Panc1 (cell line): Measurements from ENCODE around the gene GTF2H4. TPM values are rescaled to one million over a fixed set of nuclear protein-coding genes. Genes with fewer than 3 reads are reported as not detected.
"Not testable (repeated sequence)": the region's sequence is repeated elsewhere in the genome, so short reads cannot be mapped to it uniquely, and the experiment has no call there.

ENCODE experiments used
- ATAC-seq: fragments of 200-7000 bp; cut with Tn5 transposase; 2 replicates; pipeline ENCODE4 v1.9.1; 2020; ENCODE audit warnings: mild to moderate bottlenecking, moderate library complexity
- BruUV-seq: library from RNA; stranded (reverse); fragments of 400-500 nt; replicated peaks from 2 replicates; lab custom pipeline; 2021; lab: Mats Ljungman, UMichigan
- CTCF ChIA-PET: fragments of 300-600 bp; sonication (Branson Sonifier 250); formaldehyde crosslinking; loops from one replicate; lab custom pipeline; 2022; ENCODE audit warnings: antibody characterized with exemption; lab: Charles Lee
- POLR2A ChIA-PET: fragments of 300-600 bp; sonication (Branson Sonifier 250); formaldehyde crosslinking; loops from one replicate; lab custom pipeline; 2022; ENCODE audit warnings: antibody characterized with exemption; lab: Charles Lee
- DNase-seq: peaks from one replicate; pipeline ENCODE4 v3.0.0-alpha.2; 2010; ENCODE audit warnings: low read depth, low spot score
- H3K27ac ChIP-seq: 2 replicates; pipeline ENCODE4 v1.5.1; 2011; ENCODE audit warnings: mild to moderate bottlenecking, low read length, inconsistent platforms
- H3K27me3 ChIP-seq: fragments of 200-500 bp; sonication (Bioruptor generic); 2 replicates; pipeline ENCODE4 v1.6.0; 2014; ENCODE audit warnings: low read length, inconsistent platforms; ENCODE audit not compliant: control insufficient read depth, insufficient read depth
- H3K36me3 ChIP-seq: fragments of 200-500 bp; sonication (Bioruptor generic); 2 replicates; pipeline ENCODE4 v1.5.1; 2014; ENCODE audit warnings: inconsistent platforms, mild to moderate bottlenecking, low read length, moderate library complexity; ENCODE audit not compliant: control insufficient read depth, insufficient read depth
- H3K4me1 ChIP-seq: 2 replicates; pipeline ENCODE4 v1.5.1; 2011; ENCODE audit warnings: inconsistent platforms, mild to moderate bottlenecking, low read length, moderate library complexity; ENCODE audit not compliant: control insufficient read depth, insufficient read depth
- H3K4me3 ChIP-seq, 2 experiments: 2 replicates each; pipeline ENCODE4 v1.5.1; 2011 to 2012; ENCODE audit warnings: low read depth in 2 of 2, low read length in 2 of 2, mild to moderate bottlenecking in 2 of 2, inconsistent platforms in 1 of 2, moderate library complexity in 1 of 2
- H3K9me3 ChIP-seq: fragments of 200-500 bp; sonication (Bioruptor generic); 2 replicates; pipeline ENCODE4 v1.5.1; 2014; ENCODE audit warnings: low read depth, mild to moderate bottlenecking, inconsistent platforms, low read length, moderate library complexity; ENCODE audit not compliant: control insufficient read depth, insufficient read depth
- CTCF ChIP-seq: fragments of 450-650 bp; IDR thresholded peaks from 2 replicates; pipeline ENCODE4 v1.5.1; 2017; ENCODE audit warnings: mild to moderate bottlenecking
- POLR2AphosphoS5 ChIP-seq: IDR thresholded peaks from 2 replicates; pipeline ENCODE4 v1.6.1; 2012; ENCODE audit warnings: mild to moderate bottlenecking, low read depth, low read length, moderate library complexity
- SIN3A ChIP-seq: IDR thresholded peaks from 2 replicates; pipeline ENCODE4 v1.6.1; 2012; ENCODE audit warnings: low read depth, mild to moderate bottlenecking, low read length, moderate library complexity, borderline replicate concordance; ENCODE audit not compliant: insufficient read depth
- TCF7L2 ChIP-seq: IDR thresholded peaks from 2 replicates; pipeline ENCODE4 v1.6.1; 2011; ENCODE audit warnings: mild to moderate bottlenecking, low read depth, low read length, inconsistent platforms
- in situ Hi-C: cut with HindIII; loops from 2 replicates; pipeline ENCODE4 v1.10.0; 2016; ENCODE audit warnings: low sequenced_read_pairs, low pct_unique_long_range_greater_than_20kb
- intact Hi-C: fragments of 100-400 bp; cut with micrococcal nuclease; formaldehyde crosslinking; loops from one replicate; pipeline ENCODE4 v1.10.0; 2022; ENCODE audit not compliant: unreplicated experiment
- total RNA-seq: library from RNA; stranded (reverse); gene quantifications from one replicate; pipeline ENCODE4 v1.2.1, GENCODE V29; 2021; ENCODE audit not compliant: unreplicated experiment
- TF ChIP-seq, protein P1 (sequence below), 2 experiments: IDR thresholded peaks; 2 replicates each; pipeline ENCODE4 v1.6.1; 2011 to 2012; ENCODE audit warnings: low read depth in 2 of 2, control low read depth in 1 of 2, low read length in 1 of 2, mild to moderate bottlenecking in 1 of 2, moderate library complexity in 1 of 2; ENCODE audit not compliant: insufficient read depth in 1 of 2

Gene GTF2H4
- total RNA-seq, 1 experiment from 2014 or later, result 27.5 TPM

DNA sequence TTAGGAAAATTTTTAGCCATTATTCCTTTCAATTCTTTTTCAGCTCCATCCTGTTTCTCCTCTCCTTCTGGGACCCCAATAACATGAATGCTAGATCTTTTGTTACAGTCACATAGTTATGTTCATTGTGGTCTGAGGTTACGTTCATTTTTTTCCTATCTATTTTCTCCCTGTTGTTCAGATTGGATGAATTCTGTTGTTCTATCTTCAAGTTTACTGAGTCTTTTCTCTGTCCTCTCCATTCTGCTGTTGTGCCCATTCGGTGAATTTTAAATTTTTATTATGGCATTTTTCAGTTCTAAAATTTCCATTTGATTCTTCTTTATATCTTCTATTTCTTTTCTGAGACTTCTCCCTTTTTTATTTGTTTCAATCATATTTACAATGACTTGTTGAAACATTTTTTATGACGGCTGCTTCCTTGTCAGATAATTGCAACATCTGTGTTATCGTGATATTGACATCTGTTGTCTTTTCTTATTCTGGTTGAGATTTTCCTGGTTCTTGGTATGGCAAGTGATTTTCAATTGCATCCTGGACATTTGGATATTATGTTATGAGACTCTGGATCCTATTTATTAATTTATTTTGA is 36.3 kb upstream of the GTF2H4 start:
- no TSS peak for BruUV-seq
- no peak overlapping the region for H3K27ac ChIP-seq
- H3K4me3 ChIP-seq, result no peak overlapping the region
- no peak for ATAC-seq
- TF ChIP-seq, protein P1, sequence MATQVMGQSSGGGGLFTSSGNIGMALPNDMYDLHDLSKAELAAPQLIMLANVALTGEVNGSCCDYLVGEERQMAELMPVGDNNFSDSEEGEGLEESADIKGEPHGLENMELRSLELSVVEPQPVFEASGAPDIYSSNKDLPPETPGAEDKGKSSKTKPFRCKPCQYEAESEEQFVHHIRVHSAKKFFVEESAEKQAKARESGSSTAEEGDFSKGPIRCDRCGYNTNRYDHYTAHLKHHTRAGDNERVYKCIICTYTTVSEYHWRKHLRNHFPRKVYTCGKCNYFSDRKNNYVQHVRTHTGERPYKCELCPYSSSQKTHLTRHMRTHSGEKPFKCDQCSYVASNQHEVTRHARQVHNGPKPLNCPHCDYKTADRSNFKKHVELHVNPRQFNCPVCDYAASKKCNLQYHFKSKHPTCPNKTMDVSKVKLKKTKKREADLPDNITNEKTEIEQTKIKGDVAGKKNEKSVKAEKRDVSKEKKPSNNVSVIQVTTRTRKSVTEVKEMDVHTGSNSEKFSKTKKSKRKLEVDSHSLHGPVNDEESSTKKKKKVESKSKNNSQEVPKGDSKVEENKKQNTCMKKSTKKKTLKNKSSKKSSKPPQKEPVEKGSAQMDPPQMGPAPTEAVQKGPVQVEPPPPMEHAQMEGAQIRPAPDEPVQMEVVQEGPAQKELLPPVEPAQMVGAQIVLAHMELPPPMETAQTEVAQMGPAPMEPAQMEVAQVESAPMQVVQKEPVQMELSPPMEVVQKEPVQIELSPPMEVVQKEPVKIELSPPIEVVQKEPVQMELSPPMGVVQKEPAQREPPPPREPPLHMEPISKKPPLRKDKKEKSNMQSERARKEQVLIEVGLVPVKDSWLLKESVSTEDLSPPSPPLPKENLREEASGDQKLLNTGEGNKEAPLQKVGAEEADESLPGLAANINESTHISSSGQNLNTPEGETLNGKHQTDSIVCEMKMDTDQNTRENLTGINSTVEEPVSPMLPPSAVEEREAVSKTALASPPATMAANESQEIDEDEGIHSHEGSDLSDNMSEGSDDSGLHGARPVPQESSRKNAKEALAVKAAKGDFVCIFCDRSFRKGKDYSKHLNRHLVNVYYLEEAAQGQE (IDR thresholded peaks at IDR 0.05; ENCODE audit: insufficient read depth in 1 of 2, low read depth in 2 of 2, low read length in 1 of 2), result no peak
- TF ChIP-seq CTCF (no peak), SIN3A (no peak), TCF7L2 (no peak)
- ChIA-PET POLR2A (no interaction called here), CTCF (no interaction called here)
- no peaks in the 10 kb centered on the region; the same call in 1 of the 2 replicates for H3K9me3 ChIP-seq
- H3K27me3 ChIP-seq, result no peaks in the 10 kb centered on the region
- in situ Hi-C loops, result no loop called here
- DNase-seq, result no peak
- intact Hi-C loops, result no loop called here
- 0 out of 2 replicates have a peak, but pooled peaks cover 5% of the 10 kb centered on the region for H3K4me1 ChIP-seq
- no peaks in the 10 kb centered on the region for H3K36me3 ChIP-seq

DNA sequence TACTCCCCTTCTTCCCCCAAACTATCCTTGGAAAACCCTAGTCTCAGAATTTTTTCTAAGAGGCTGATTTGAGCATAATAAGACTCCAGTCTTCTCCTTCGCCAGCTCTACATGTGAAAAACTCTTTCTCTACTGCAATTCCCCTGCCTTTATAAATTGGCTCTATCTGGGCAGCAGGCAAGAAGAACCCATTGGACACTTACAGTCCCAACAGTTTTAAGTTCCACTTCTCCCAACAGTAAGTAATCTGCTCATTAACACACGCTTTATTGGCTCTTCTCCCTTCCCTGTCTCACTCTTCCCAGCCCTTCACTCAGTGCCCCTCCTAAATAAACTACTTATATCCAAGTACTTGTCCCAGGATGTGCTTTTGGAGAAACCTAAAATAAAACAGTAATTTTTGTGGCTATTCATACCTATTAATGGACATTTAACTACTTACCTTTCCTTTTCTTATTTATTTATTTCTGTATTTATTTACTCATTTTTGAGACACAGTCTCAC is 34.8 kb upstream of the GTF2H4 start:
- Histone ChIP-seq H3K4me3 (no peak overlapping the region), H3K4me1 (peaks cover 13% of the 10 kb centered on the region; the same call in 1 of the 2 replicates), H3K27me3 (no peaks in the 10 kb centered on the region), H3K27ac (no peak overlapping the region), H3K9me3 (no peaks in the 10 kb centered on the region; the same call in 1 of the 2 replicates), H3K36me3 (no peaks in the 10 kb centered on the region)
- CTCF ChIA-PET, result no interaction called here
- no TSS peak for BruUV-seq
- no peak for ATAC-seq
- TF ChIP-seq POLR2AphosphoS5 (no peak), TCF7L2 (no peak), CTCF (no peak), SIN3A (no peak)
- TF ChIP-seq, protein P1 (IDR thresholded peaks at IDR 0.05; ENCODE audit: insufficient read depth in 1 of 2, low read depth in 2 of 2, low read length in 1 of 2), result no peak
- no peak for DNase-seq
- in situ Hi-C loops, result no loop called here
- POLR2A ChIA-PET, result interaction anchor here (0.6 kb wide), 1 partner anchor 153 kb away, joined by 3 read pairs; no protein-coding TSS in a partner anchor
- intact Hi-C loops, result no loop called here

GRCh38 chr6:30873795-30874194 is 34.2 kb upstream of the GTF2H4 start:
- BruUV-seq, H3K27ac ChIP-seq, H3K27me3 ChIP-seq, ATAC-seq, intact Hi-C loops, H3K4me3 ChIP-seq, H3K36me3 ChIP-seq, CTCF ChIA-PET, in situ Hi-C loops, H3K9me3 ChIP-seq, POLR2A ChIA-PET, DNase-seq: not testable (repeated sequence)
- H3K4me1 ChIP-seq, result peaks cover 13% of the 10 kb centered on the region; the same call in 1 of the 2 replicates
